Measurements from ENCODE around the gene SMAP1.

SMAP1 gene

GRCh38 chr6:70667711-70668498 lies at the start of gene SMAP1:
SMAP1 (plus strand) TSS chr6:70667883; CDS start chr6:70668024, 141 bp downstream.
- DNase-seq (ENCODE audit: low read depth in 2 of 2), result peak; percentile 86 to 92

GRCh38 chr6:70620746-70621145 lies 46.9 kb upstream of the SMAP1 start:
- DNase-seq (ENCODE audit: low read depth in 2 of 2), result no peak

- DNase-seq (ENCODE audit: low read depth in 2 of 2), result no peak
Observed at GRCh38 chr6:70622461-70622860, 45.2 kb upstream of the SMAP1 start.

GRCh38 chr6:70625436-70625835 lies 42.2 kb upstream of the SMAP1 start:
- no peak for DNase-seq (ENCODE audit: low read depth in 2 of 2)

GRCh38 chr6:70627500-70628254 lies 40.0 kb upstream of the SMAP1 start:
- DNase-seq (ENCODE audit: low read depth in 2 of 2), result no peak

GRCh38 chr6:70629929-70630328 lies 37.8 kb upstream of the SMAP1 start:
- no peak for DNase-seq (ENCODE audit: low read depth in 2 of 2)

GRCh38 chr6:70633870-70634269 lies 33.8 kb upstream of the SMAP1 start:
- no peak for DNase-seq (ENCODE audit: low read depth in 2 of 2)

- DNase-seq (ENCODE audit: low read depth in 2 of 2), result no peak
Observed at GRCh38 chr6:70636596-70636995, 31.1 kb upstream of the SMAP1 start.

GRCh38 chr6:70638468-70638867 lies 29.2 kb upstream of the SMAP1 start:
- no peak for DNase-seq (ENCODE audit: low read depth in 2 of 2)

GRCh38 chr6:70651326-70651905 lies 16.3 kb upstream of the SMAP1 start:
- DNase-seq (ENCODE audit: low read depth in 2 of 2), result peak in 1 of 2 donors; percentile 33

GRCh38 chr6:70652216-70652615 lies 15.5 kb upstream of the SMAP1 start:
- DNase-seq (ENCODE audit: low read depth in 2 of 2), result no peak

GRCh38 chr6:70657706-70658105 lies 10.0 kb upstream of the SMAP1 start:
- DNase-seq (ENCODE audit: low read depth in 2 of 2), result no peak

GRCh38 chr6:70663881-70664466 lies 3.7 kb upstream of the SMAP1 start:
- DNase-seq (ENCODE audit: low read depth in 2 of 2), result no peak

GRCh38 chr6:70666706-70667105 lies 977 bp upstream of the SMAP1 start:
- DNase-seq (ENCODE audit: low read depth in 2 of 2), result no peak

GRCh38 chr6:70667256-70667710 lies 400 bp upstream of the SMAP1 start:
- DNase-seq (ENCODE audit: low read depth in 2 of 2), result no peak

GRCh38 chr6:70668499-70668812 lies 773 bp downstream of the SMAP1 start:
- DNase-seq (ENCODE audit: low read depth in 2 of 2), result no peak

- DNase-seq (ENCODE audit: low read depth in 2 of 2), result no peak
Observed at GRCh38 chr6:70669133-70669532, 1.4 kb downstream of the SMAP1 start.

GRCh38 chr6:70672549-70672948 lies 4.9 kb downstream of the SMAP1 start:
- DNase-seq (ENCODE audit: low read depth in 2 of 2), result no peak

- DNase-seq (ENCODE audit: low read depth in 2 of 2), result no peak
Observed at GRCh38 chr6:70673054-70673453, 5.4 kb downstream of the SMAP1 start.

GRCh38 chr6:70673601-70674000 lies 5.9 kb downstream of the SMAP1 start:
- no peak for DNase-seq (ENCODE audit: low read depth in 2 of 2)

- no peak for DNase-seq (ENCODE audit: low read depth in 2 of 2)
Observed at GRCh38 chr6:70675822-70676221, 8.1 kb downstream of the SMAP1 start.

GRCh38 chr6:70676821-70677220 lies 9.1 kb downstream of the SMAP1 start:
- no peak for DNase-seq (ENCODE audit: low read depth in 2 of 2)
